ENCODE results near the gene YPEL1. TPM values are rescaled to one million over a fixed set of nuclear protein-coding genes. Genes with fewer than 3 reads are reported as not detected.

The YPEL1 gene
- total and polyA plus RNA-seq, 2 donors (not counting 1 experiment from before 2014, with no cell fraction given), result 0.36 to 2.3 TPM

- Histone ChIP-seq H3K36me3 (ENCODE audit: control insufficient read depth, insufficient read depth, low read length) (peaks cover 21% of the 10 kb centered on the region), H3K4me1 (ENCODE audit: control insufficient read depth, extremely low read depth, insufficient read depth, low read length) (peaks cover 11% of the 10 kb centered on the region), H3K4me3 (replicated peaks in 1 of 4; ENCODE audit: control extremely low read depth in 1 of 4, insufficient read depth in 1 of 4, low read depth in 3 of 4, low read length in 4 of 4) (no peak overlapping the region), H3K79me2 (ENCODE audit: control insufficient read depth, insufficient read depth, low read length) (no peaks in the 10 kb centered on the region), H3K4me2 (ENCODE audit: extremely low read depth, insufficient read depth, low read length) (no peak overlapping the region), H3K9ac (ENCODE audit: insufficient read depth, low read length) (no peak overlapping the region), H3K27me3 (ENCODE audit: control insufficient read depth, insufficient read depth, low read length) (no peaks in the 10 kb centered on the region), H3K27ac (ENCODE audit: insufficient read depth, low read length) (no peak overlapping the region), H3K9me3 (ENCODE audit: control insufficient read depth, insufficient read depth, low read depth, low read length) (no peaks in the 10 kb centered on the region), H2AFZ (ENCODE audit: low read length) (no peak overlapping the region), H4K20me1 (ENCODE audit: control insufficient read depth, extremely low read depth, insufficient read depth, low read length) (no peaks in the 10 kb centered on the region)
- DNase-seq (ENCODE audit: low read depth in 2 of 2), result no peak
- no peak for TF ChIP-seq CTCF (conservative IDR thresholded peaks at IDR 0.05 in 1 of 2, IDR thresholded peaks at IDR 0.05 in 1 of 2; ENCODE audit: low read depth in 1 of 2, low read length in 2 of 2)
- TF ChIP-seq EZH2 (IDR thresholded peaks at IDR 0.05; ENCODE audit: low read length, missing control alignments), result no peak
Observed at GRCh38 chr22:21696115-21696514, 39.5 kb downstream of the YPEL1 start.

- no peak overlapping the region for H3K27ac ChIP-seq (ENCODE audit: insufficient read depth, low read length)
- H3K79me2 ChIP-seq (ENCODE audit: control insufficient read depth, insufficient read depth, low read length), result no peaks in the 10 kb centered on the region
- H3K27me3 ChIP-seq (ENCODE audit: control insufficient read depth, insufficient read depth, low read length), result no peaks in the 10 kb centered on the region
- H3K9me3 ChIP-seq (ENCODE audit: control insufficient read depth, insufficient read depth, low read depth, low read length), result no peaks in the 10 kb centered on the region
- TF ChIP-seq CTCF (conservative IDR thresholded peaks at IDR 0.05 in 1 of 2, IDR thresholded peaks at IDR 0.05 in 1 of 2; ENCODE audit: low read depth in 1 of 2, low read length in 2 of 2) (no peak), EZH2 (IDR thresholded peaks at IDR 0.05; ENCODE audit: low read length, missing control alignments) (no peak)
- no peak overlapping the region for H3K4me3 ChIP-seq (replicated peaks in 1 of 4; ENCODE audit: control extremely low read depth in 1 of 4, insufficient read depth in 1 of 4, low read depth in 3 of 4, low read length in 4 of 4)
- DNase-seq (ENCODE audit: low read depth in 2 of 2), result no peak
- H3K9ac ChIP-seq (ENCODE audit: insufficient read depth, low read length), result no peak overlapping the region
- H3K36me3 ChIP-seq (ENCODE audit: control insufficient read depth, insufficient read depth, low read length), result peaks cover 21% of the 10 kb centered on the region
- H4K20me1 ChIP-seq (ENCODE audit: control insufficient read depth, extremely low read depth, insufficient read depth, low read length), result no peaks in the 10 kb centered on the region
- no peak overlapping the region for H2AFZ ChIP-seq (ENCODE audit: low read length)
- H3K4me2 ChIP-seq (ENCODE audit: extremely low read depth, insufficient read depth, low read length), result no peak overlapping the region
- peaks cover 11% of the 10 kb centered on the region for H3K4me1 ChIP-seq (ENCODE audit: control insufficient read depth, extremely low read depth, insufficient read depth, low read length)
Observed at GRCh38 chr22:21695430-21696085, 40.0 kb downstream of the YPEL1 start.

- Histone ChIP-seq H3K36me3 (ENCODE audit: control insufficient read depth, insufficient read depth, low read length) (peaks cover 21% of the 10 kb centered on the region), H3K4me3 (replicated peaks in 1 of 4; ENCODE audit: control extremely low read depth in 1 of 4, insufficient read depth in 1 of 4, low read depth in 3 of 4, low read length in 4 of 4) (no peak overlapping the region), H3K27me3 (ENCODE audit: control insufficient read depth, insufficient read depth, low read length) (no peaks in the 10 kb centered on the region), H3K27ac (ENCODE audit: insufficient read depth, low read length) (no peak overlapping the region), H3K4me2 (ENCODE audit: extremely low read depth, insufficient read depth, low read length) (no peak overlapping the region), H3K79me2 (ENCODE audit: control insufficient read depth, insufficient read depth, low read length) (no peaks in the 10 kb centered on the region), H4K20me1 (ENCODE audit: control insufficient read depth, extremely low read depth, insufficient read depth, low read length) (no peaks in the 10 kb centered on the region), H3K9me3 (ENCODE audit: control insufficient read depth, insufficient read depth, low read depth, low read length) (no peaks in the 10 kb centered on the region), H2AFZ (ENCODE audit: low read length) (no peak overlapping the region), H3K9ac (ENCODE audit: insufficient read depth, low read length) (no peak overlapping the region), H3K4me1 (ENCODE audit: control insufficient read depth, extremely low read depth, insufficient read depth, low read length) (peaks cover 11% of the 10 kb centered on the region)
- DNase-seq (ENCODE audit: low read depth in 2 of 2), result no peak
- no peak for TF ChIP-seq CTCF (conservative IDR thresholded peaks at IDR 0.05 in 1 of 2, IDR thresholded peaks at IDR 0.05 in 1 of 2; ENCODE audit: low read depth in 1 of 2, low read length in 2 of 2)
- no peak for TF ChIP-seq EZH2 (IDR thresholded peaks at IDR 0.05; ENCODE audit: low read length, missing control alignments)
Observed at GRCh38 chr22:21694795-21695429, 40.7 kb downstream of the YPEL1 start.

Measured in fibroblast of lung (primary cell).